22Rv1 (cell line): ENCODE results near the gene NUAK1.
A peak's percentile ranks its signal among the peaks of the same experiment; 100 is the strongest.

ENCODE experiments used
- H3K27ac ChIP-seq: fragments of 450-650 bp; 2 replicates; pipeline ENCODE4 v1.5.1; 2017
- ZFX ChIP-seq: fragments of 450-650 bp; IDR thresholded peaks from 2 replicates; pipeline ENCODE4 v1.6.1; 2017; ENCODE audit warnings: antibody characterized with exemption, borderline replicate concordance
- TF ChIP-seq, protein P1 (sequence below): fragments of 450-650 bp; IDR thresholded peaks from 2 replicates; pipeline ENCODE4 v1.5.1; 2017; ENCODE audit warnings: mild to moderate bottlenecking

NUAK1 gene

GRCh38 chr12:106161491-106161890 is 22.7 kb upstream of the NUAK1 start:
- no peak overlapping the region for H3K27ac ChIP-seq
- no peak for TF ChIP-seq ZFX
- TF ChIP-seq, protein P1, sequence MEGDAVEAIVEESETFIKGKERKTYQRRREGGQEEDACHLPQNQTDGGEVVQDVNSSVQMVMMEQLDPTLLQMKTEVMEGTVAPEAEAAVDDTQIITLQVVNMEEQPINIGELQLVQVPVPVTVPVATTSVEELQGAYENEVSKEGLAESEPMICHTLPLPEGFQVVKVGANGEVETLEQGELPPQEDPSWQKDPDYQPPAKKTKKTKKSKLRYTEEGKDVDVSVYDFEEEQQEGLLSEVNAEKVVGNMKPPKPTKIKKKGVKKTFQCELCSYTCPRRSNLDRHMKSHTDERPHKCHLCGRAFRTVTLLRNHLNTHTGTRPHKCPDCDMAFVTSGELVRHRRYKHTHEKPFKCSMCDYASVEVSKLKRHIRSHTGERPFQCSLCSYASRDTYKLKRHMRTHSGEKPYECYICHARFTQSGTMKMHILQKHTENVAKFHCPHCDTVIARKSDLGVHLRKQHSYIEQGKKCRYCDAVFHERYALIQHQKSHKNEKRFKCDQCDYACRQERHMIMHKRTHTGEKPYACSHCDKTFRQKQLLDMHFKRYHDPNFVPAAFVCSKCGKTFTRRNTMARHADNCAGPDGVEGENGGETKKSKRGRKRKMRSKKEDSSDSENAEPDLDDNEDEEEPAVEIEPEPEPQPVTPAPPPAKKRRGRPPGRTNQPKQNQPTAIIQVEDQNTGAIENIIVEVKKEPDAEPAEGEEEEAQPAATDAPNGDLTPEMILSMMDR: no peak

- H3K27ac ChIP-seq: no peak overlapping the region
- TF ChIP-seq, protein P1: no peak
- no peak for TF ChIP-seq ZFX
These were observed 22.2 kb upstream of the NUAK1 start for GRCh38 chr12:106160915-106161314.

DNA sequence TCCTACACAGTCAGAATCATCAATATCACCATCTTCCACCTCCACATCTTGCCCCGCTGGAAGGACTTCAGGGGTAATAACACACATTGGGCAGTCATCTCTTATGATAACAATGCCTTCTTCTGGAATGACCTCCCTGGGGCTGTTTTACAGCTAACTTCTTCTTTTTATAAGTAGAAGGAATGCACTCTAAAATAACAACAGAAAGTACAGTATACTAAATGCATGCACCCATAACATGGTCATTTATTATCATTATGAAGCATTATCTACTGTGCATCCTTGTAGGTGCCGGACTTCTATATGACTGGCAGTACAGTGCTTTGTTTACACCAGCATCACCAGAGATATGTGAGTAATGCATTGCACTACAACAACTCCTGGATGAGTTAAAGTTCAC is 19.0 kb upstream of the NUAK1 start:
- H3K27ac ChIP-seq: no peak overlapping the region
- TF ChIP-seq ZFX: no peak
- TF ChIP-seq, protein P1: no peak

DNA sequence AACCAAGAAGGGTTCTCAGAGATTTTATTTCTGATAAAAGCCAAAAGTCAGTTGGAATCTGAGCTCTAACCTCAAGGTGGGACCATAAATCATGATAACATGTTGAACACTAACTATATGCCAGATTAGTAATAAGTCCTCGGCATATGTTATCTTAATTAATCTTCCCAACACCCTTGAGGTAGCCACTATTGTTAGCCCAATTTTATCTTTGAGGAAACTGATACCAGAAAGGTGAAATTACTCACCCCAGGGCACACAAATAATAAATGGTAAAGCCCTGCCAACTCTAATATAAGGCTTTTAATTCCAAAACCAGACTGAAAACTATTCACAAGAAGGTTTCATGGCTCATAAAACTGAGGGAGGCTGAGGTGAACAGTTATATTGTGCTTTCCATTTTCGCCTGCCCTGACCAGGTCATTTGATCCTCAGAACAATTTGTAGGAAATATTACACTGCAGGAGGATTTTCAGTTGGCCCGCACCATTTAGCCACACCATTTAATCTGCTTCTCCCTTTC is 16.1 kb upstream of the NUAK1 start:
- H3K27ac ChIP-seq: no peak overlapping the region
- TF ChIP-seq ZFX: no peak
- TF ChIP-seq, protein P1: no peak

- no peak overlapping the region for H3K27ac ChIP-seq
- TF ChIP-seq, protein P1: no peak
- TF ChIP-seq ZFX: no peak
These were observed 13.6 kb upstream of the NUAK1 start for GRCh38 chr12:106152334-106152733.

GRCh38 chr12:106150555-106150954 is 11.8 kb upstream of the NUAK1 start:
- TF ChIP-seq, protein P1: no peak
- TF ChIP-seq ZFX: no peak
- H3K27ac ChIP-seq: no peak overlapping the region

GRCh38 chr12:106149096-106149784 is 10.5 kb upstream of the NUAK1 start:
- H3K27ac ChIP-seq: no peak overlapping the region
- TF ChIP-seq, protein P1: peak; percentile 90
- TF ChIP-seq ZFX: no peak
